AG09309 (cell line): ENCODE data around the gene CLINT1.
"Not testable (repeated sequence)": the region's sequence is repeated elsewhere in the genome, so short reads cannot be mapped to it uniquely, and the experiment has no call there.

Experiments
- DNase-seq: peaks from one replicate; pipeline ENCODE4 v3.0.0-alpha.2; 2010; ENCODE audit warnings: low read depth
- H3K4me3 ChIP-seq: 2 replicates; pipeline ENCODE4 v1.5.1; 2011; ENCODE audit warnings: mild to moderate bottlenecking, low read depth, low read length, moderate library complexity; ENCODE audit not compliant: control insufficient read depth
- TF ChIP-seq, protein P1 (sequence below): IDR thresholded peaks from 2 replicates; pipeline ENCODE4 v1.5.1; 2011; ENCODE audit warnings: mild to moderate bottlenecking, low read depth, low read length, inconsistent platforms; ENCODE audit not compliant: insufficient read depth, control insufficient read depth; ENCODE audit errors: missing control alignments

Gene CLINT1

DNA sequence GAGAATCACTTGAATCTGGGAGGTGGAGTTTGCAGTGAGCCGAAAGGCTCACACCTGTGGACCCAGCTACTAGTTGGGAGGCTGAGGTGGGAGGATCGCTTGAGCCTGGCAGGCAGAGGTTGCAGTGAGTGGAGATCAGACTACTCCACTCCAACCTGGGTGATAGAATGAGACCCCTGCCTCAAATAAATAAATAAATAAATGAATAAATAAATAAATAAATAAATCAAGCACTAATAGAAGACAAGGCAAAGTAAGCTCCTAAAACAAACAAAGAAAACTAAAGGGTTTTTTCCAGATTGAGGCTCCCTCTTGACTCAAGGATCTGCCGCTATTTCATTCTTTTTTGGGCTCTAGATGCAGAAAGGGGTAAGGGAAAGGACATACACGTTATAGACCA is 34.7 kb upstream of the CLINT1 start:
- no peak for DNase-seq
- TF ChIP-seq, protein P1, sequence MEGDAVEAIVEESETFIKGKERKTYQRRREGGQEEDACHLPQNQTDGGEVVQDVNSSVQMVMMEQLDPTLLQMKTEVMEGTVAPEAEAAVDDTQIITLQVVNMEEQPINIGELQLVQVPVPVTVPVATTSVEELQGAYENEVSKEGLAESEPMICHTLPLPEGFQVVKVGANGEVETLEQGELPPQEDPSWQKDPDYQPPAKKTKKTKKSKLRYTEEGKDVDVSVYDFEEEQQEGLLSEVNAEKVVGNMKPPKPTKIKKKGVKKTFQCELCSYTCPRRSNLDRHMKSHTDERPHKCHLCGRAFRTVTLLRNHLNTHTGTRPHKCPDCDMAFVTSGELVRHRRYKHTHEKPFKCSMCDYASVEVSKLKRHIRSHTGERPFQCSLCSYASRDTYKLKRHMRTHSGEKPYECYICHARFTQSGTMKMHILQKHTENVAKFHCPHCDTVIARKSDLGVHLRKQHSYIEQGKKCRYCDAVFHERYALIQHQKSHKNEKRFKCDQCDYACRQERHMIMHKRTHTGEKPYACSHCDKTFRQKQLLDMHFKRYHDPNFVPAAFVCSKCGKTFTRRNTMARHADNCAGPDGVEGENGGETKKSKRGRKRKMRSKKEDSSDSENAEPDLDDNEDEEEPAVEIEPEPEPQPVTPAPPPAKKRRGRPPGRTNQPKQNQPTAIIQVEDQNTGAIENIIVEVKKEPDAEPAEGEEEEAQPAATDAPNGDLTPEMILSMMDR = no peak
- H3K4me3 ChIP-seq = no peak overlapping the region

DNA sequence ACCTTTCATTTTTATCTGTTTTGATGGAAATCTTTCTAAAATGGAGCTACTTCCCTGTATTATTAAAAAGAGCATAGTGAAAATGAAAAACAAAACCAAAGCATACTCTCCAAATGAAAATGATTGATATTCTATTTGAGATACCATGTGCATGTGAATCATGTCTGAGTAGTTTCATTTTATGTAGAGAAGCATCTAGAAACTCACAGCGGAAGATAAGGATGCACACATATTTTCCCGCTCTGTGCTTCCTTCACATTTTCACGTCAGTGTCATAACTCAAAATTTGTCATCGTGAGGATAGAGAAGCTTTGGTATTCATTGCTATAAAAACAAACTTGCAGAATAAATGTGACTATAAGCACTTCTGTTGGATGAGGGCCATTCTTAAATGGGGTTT is 34.0 kb upstream of the CLINT1 start:
- DNase-seq = no peak
- H3K4me3 ChIP-seq = no peak overlapping the region
- TF ChIP-seq, protein P1 = no peak

DNA sequence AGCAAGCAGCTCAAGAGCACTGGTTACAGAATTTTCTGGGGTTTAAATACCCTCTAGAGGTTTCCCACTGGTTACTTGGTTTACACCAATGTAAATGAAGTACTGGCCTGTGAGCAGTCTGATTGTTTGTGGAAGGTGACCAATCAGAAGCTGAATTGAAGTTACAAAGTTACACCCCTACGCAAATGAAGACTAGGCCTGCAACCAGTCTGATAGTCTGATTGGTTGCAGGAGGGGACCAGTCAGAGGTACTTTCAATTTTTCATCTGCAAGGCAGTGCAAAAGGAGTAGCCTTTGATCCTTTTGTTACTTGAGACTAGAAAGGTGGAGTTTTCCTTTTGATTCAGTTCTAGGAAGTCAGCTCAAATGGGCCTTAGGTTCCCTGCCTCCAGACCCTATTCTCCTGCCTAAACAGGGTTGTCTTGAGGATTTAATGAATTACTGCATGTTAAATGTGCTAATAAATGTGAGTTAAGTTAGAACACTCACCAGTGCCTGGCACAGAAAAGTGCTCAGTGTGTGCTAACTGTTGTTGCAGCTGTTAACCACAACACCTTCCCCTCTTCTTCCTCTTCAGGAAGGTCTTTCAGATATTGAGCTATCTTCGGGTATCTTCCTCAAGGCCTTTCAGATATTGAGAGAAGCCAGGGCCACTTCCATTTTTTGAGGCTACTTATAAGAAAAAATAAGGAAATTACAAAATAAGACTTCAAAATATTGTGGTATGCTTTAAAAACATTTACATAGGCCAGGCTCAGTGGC is 32.1 kb upstream of the CLINT1 start:
- H3K4me3 ChIP-seq = no peak overlapping the region
- TF ChIP-seq, protein P1 = no peak
- no peak for DNase-seq

DNA sequence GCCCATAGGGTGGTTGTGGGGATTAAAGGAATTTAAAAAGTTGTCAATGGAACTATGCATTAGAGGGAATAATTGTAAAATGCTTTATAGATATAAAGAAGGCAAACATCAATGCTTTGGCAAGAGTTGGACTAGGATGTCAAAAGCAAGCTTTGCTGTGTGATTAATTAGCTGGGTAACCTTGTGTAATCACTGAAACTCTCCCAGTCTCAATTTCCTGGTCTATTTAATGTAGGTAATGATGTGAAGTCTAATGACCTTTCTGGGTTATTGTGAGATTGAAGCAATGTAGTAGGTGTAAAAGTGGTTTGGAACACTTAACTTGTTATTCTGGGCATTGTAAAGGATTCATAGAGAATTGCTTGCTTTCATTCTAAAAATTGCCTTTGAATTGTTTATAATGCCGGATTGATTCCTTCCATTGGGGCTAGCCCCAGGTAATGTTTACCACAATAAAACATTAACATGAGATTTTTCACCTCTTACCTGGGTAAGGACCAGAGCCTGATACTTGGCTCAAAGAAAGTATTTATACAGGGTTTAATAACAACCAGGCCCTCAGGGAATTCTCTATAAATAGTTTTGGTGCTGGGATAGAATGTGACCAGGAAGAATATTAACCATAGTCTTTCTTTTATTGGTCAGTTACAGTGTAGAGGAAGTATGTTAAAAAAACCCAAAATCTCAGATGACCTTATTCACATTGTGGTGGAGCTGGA is 30.0 kb upstream of the CLINT1 start:
- no peak overlapping the region for H3K4me3 ChIP-seq
- TF ChIP-seq, protein P1 = no peak
- no peak for DNase-seq

DNA sequence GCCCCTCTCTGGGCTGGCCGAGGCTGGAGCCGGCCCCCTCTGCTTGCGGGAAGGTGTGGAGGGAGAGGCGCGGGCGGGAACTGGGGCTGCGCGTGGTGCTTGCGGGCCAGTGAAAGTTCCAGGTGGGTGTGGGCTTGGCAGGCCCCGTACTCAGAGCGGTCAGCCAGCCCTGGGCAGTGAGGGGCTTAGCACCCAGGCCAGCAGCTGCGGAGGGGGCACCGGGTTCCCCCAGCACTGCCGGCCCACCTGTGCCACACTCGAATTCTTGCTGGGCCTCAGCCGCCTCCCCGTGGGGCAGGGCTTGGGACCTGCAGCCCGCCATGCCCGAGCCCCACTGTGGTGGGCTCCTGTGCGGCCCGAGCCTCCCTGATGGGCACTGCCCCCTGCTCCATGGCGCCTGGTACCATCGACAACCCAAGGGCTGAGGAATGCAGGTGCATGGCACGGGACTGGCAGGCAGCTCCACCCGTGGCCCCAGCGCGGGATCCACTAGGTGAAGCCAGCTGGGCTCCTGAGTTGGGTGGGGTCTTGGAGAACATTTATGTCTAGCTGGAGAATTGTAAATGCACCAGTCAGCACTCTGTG is 27.9 kb upstream of the CLINT1 start:
- TF ChIP-seq, protein P1 = no peak

DNA sequence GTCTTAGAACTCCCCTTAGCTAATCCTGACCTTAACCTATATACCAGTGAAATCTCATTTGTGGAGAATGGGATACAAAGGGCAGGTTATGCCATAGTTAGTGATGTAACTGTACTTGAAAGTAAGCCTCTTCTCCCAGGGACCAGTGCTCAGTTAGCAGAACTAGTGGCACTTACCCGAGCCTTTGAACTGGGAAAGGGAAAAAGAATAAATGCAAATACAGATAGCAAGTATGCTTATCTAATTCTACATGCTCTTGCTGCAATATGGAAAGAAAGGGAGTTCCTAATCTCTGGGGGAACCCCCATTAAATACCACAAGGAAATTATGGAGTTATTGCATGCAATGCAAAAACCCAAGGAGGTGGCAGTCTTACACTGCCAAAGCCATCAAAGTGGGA is 26.1 kb upstream of the CLINT1 start:
- not testable (repeated sequence) for H3K4me3 ChIP-seq, DNase-seq

More for the DNA sequence above, 27.9 kb upstream of the CLINT1 start:
- DNase-seq = no peak
- H3K4me3 ChIP-seq = no peak overlapping the region

DNA sequence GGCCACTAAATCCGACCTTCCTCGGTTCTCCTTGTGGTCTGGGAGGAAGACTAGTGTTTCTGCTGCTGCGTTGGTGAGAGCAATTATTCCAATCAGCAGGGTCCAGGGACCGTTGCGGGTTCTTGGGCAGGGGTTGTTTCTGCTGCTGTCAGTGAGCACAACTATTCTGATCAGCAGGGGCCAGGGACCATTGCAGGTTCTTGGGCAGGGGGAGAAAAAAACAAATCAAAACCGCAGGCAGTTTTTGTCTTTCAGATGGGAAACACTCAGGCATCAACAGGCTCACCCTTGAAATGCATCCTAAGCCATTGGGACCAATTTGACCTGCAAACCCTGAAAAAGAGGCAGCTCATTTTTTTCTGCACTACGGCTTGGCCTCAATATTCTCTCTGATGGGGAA is 22.6 kb upstream of the CLINT1 start:
- H3K4me3 ChIP-seq, DNase-seq: not testable (repeated sequence)
